Stomach smooth muscle (tissue), 2 donors: ENCODE results near the gene LNP1.
"Not testable (repeated sequence)": the region's sequence is repeated elsewhere in the genome, so short reads cannot be mapped to it uniquely, and the experiment has no call there.

Source experiments
- H3K27ac ChIP-seq: one replicate; pipeline ENCODE4 v1.7.0; 2013; ENCODE audit warnings: mild to moderate bottlenecking, low read length, inconsistent platforms
- H3K27me3 ChIP-seq, 2 donors: one replicate each; pipeline ENCODE4 v1.7.0; 2013; ENCODE audit warnings: low read length in 2 of 2; ENCODE audit not compliant: insufficient read depth in 2 of 2, control insufficient read depth in 1 of 2
- H3K36me3 ChIP-seq, 2 donors: one replicate each; pipeline ENCODE4 v1.7.0; 2013; ENCODE audit warnings: low read length in 2 of 2; ENCODE audit not compliant: control insufficient read depth in 2 of 2, insufficient read depth in 2 of 2
- H3K4me1 ChIP-seq: one replicate; pipeline ENCODE4 v1.7.0; 2013; ENCODE audit warnings: low read length; ENCODE audit not compliant: control insufficient read depth, insufficient read depth
- H3K4me3 ChIP-seq, 2 donors: one replicate each; pipeline ENCODE4 v1.7.0; 2013; ENCODE audit warnings: low read length in 2 of 2
- H3K9ac ChIP-seq, 2 donors: one replicate each; pipeline ENCODE4 v1.7.0; 2013; ENCODE audit warnings: low read length in 2 of 2, mild to moderate bottlenecking in 1 of 2
- H3K9me3 ChIP-seq, 2 donors: one replicate each; pipeline ENCODE4 v1.7.0; 2013; ENCODE audit warnings: low read length in 2 of 2; ENCODE audit not compliant: control insufficient read depth in 2 of 2
- donor health status: healthy.
- donor health status: Pancreatic carcinoma.

The LNP1 gene

DNA sequence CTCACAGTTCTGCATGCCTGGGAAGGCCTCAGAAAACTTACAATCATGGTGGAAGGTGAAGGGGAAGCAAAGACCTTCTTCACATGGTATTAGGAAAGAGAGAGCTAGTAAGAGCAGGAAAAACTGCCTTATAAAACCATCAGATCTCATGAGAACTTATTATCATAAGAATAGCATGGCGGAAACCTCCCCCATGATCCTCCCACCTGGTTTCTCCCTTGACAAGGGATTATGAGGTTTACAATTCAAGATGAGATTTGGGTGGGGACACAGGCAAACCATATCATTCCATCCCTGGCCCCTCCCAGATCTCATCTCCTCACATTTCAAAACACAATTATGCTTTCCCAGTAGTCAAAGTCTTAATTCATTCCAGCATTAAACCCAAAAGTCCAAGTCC, 56.5 kb downstream of the LNP1 start:
- no peak overlapping the region for H3K4me3 ChIP-seq
- H3K27me3 ChIP-seq: no peaks in the 10 kb centered on the region
- H3K9me3 ChIP-seq: no peaks in the 10 kb centered on the region
- no peak overlapping the region for H3K27ac ChIP-seq
- no peaks in the 10 kb centered on the region for H3K4me1 ChIP-seq
- no peak overlapping the region for H3K9ac ChIP-seq
- no peaks in the 10 kb centered on the region for H3K36me3 ChIP-seq

DNA sequence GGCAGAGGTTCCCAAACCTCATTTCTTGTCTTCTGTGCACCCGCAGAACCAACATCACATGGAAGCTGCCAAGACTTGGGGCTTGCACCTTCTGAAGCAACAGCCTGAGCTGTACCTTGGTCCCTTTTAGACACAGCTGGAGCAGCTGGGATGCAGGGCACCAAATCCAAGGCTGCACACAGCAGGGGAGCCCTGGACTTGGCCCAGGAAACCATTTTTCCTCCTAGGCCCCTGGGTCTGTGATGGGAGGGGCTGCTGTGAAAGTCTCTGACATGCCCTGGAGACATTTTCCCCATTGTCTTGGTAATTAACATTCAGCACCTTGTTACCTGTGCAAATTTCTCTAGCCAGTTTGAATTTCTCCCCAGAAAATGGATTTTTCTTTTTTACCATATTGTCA, 57.5 kb downstream of the LNP1 start:
- H3K36me3 ChIP-seq: no peaks in the 10 kb centered on the region
- no peaks in the 10 kb centered on the region for H3K9me3 ChIP-seq
- no peaks in the 10 kb centered on the region for H3K27me3 ChIP-seq
- no peaks in the 10 kb centered on the region for H3K4me1 ChIP-seq
- no peak overlapping the region for H3K27ac ChIP-seq
- no peak overlapping the region for H3K4me3 ChIP-seq
- H3K9ac ChIP-seq: no peak overlapping the region

DNA sequence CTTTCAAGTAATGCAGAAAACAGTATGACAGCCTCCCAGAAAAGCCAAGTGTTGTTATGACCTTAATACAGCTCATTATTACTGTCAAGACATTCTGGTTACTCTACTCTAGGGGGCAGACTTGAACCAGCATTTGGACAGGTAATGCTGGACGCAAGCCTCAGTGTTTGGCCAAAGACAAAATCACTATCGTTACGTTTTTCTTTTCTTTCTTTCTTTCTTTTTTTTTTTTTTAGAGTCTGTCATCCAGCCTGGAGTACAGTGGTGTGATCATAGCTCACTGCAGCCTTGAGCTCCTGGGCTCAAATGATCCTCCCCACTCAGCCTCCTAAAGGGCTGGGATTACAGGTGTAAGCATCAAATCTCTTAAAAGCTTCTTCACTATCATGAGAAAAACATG, 61.7 kb downstream of the LNP1 start:
- Histone ChIP-seq H3K36me3 (no peaks in the 10 kb centered on the region), H3K27me3 (no peaks in the 10 kb centered on the region), H3K9ac (no peak overlapping the region), H3K27ac (no peak overlapping the region), H3K9me3 (peaks cover 0 to 5% of the 10 kb centered on the region in 2 donors), H3K4me3 (no peak overlapping the region), H3K4me1 (no peaks in the 10 kb centered on the region)

DNA sequence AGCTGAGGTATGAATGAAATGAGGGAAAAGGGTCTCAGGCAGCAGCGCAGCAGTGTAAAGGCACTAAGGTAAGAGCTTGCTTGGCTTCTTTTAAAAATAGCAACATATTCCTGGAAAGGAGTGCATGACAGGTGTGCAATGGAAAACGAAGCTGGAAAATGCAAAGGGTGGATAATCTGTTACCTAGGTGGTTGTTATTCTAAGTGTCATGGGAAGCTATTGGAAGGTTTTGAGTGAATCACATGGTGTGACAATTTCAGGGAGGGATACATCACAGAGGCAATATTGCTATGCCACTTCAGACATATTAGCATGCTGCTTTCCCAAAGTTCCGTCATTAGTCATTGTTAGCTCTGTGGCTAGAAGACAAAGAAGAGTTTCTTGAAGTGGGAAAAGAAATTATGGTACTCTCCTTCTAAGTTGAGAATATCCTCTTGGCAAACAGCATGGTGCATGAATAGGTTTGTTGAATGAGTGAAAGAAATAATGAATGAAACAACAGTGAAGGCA, 62.4 kb downstream of the LNP1 start:
- peaks cover 0 to 5% of the 10 kb centered on the region in 2 donors for H3K9me3 ChIP-seq
- no peak overlapping the region for H3K4me3 ChIP-seq
- no peaks in the 10 kb centered on the region for H3K4me1 ChIP-seq
- no peak overlapping the region for H3K27ac ChIP-seq
- no peaks in the 10 kb centered on the region for H3K36me3 ChIP-seq
- no peak overlapping the region for H3K9ac ChIP-seq
- no peaks in the 10 kb centered on the region for H3K27me3 ChIP-seq

DNA sequence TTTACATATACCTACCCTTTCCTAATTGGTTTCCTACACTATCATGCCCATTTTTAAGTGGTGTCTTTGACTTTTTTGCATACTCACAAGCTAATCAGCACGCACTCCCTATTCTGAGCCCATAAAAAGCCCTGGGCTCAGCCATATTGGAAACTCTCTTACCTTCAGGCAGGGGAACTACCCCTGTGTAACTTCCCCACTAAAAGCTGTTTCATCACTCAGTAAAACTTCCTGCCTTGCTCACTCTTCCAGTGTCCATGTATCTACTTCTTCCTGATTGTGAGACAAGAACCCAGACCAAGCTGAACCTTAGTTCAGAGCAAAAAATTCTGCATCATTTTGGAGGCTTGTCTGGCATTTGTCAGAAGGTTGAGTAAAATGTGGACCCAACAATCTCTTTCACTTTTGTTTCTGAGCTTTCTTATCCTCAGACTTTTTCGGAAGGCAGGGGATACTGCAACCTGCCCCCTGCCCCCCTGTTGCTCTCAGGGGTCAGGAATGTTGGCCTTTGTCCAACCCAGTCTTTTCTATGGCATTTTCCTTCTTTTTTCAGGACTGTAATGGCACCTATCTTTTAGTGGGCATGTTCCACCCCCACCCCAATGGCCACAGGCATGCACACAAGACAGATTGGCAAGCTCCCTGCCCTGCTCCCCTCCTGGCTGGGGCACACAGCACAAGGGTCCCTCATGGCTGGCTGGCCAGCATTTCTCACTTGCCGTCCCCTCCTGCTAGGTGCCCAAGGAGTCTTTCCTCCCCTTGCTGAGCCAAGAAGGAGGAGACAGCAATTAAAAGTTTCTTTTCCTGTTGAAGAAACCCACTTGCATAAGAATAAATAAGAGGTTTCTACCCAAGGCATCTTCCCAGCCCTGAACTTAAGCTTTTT, 64.8 kb downstream of the LNP1 start:
- Histone ChIP-seq H3K4me3 (no peak overlapping the region), H3K36me3 (no peaks in the 10 kb centered on the region), H3K27me3 (no peaks in the 10 kb centered on the region), H3K4me1 (no peaks in the 10 kb centered on the region), H3K27ac (no peak overlapping the region), H3K9me3 (peaks cover 0 to 5% of the 10 kb centered on the region in 2 donors), H3K9ac (no peak overlapping the region)

DNA sequence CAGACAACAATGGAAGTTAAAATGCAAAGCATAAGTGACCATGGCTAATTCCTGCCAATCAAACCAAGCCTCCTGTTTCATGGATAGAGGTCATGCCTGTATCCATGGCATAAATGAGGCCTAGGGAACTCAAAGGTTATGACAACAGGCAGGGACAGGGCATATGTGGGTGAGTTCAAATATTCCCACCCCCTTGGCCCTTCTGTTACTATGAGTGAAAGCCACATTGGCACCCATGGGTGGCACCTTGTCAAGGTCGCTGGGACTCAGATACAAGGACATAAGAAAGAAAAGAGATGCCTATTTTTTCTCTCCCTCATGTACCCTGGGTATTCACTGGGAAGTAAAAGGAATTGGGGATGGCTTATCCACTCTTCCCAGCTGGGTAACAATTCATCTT, 65.8 kb downstream of the LNP1 start:
- Histone ChIP-seq H3K4me3 (no peak overlapping the region), H3K36me3 (no peaks in the 10 kb centered on the region), H3K27ac (no peak overlapping the region), H3K9ac (no peak overlapping the region), H3K27me3 (no peaks in the 10 kb centered on the region), H3K9me3 (peaks cover 0 to 5% of the 10 kb centered on the region in 2 donors), H3K4me1 (no peaks in the 10 kb centered on the region)

DNA sequence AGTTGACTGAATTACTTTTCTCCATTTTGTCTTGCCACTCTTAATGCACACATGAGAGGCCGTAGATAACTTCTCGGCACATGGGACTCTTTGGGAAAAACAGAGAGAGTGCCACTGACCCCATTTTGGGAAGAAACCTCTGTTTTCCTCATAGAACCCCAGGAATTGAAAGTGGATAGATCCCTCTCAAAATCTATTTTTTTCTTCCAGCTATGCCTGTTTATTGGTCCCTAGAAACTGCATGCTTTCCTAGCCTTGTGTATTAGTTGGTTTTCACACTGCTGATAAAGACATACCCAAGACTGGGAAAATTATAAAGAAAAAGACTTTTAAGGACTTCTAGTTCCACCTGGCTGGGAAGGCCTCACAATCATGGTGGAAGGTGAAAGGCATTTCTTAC, 67.3 kb downstream of the LNP1 start:
- Histone ChIP-seq H3K9me3 (peaks cover 0 to 5% of the 10 kb centered on the region in 2 donors), H3K36me3 (no peaks in the 10 kb centered on the region), H3K4me1 (no peaks in the 10 kb centered on the region), H3K27me3 (no peaks in the 10 kb centered on the region), H3K27ac (no peak overlapping the region), H3K9ac (no peak overlapping the region), H3K4me3 (no peak overlapping the region)

DNA sequence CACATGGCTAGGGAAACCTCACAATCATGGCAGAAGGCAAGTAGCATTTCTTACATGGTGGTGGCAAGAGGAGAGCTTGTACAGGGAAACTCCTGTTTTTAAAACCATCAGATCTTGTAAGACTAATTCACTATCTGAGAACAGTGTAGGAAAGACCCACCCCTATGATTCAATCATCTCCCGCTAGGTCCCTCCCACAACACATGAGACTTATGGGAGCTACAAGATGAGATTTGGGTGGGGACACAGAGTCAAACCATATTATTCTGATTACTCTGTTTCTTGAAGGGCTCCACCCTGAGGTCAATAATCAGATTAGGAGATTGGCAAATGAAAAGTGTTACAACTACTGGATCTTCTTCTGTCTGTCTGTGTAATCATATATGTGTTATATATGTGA, 69.6 kb downstream of the LNP1 start:
- Histone ChIP-seq H3K4me3 (no peak overlapping the region), H3K36me3 (no peaks in the 10 kb centered on the region), H3K27ac (no peak overlapping the region), H3K9me3 (peaks cover 0 to 5% of the 10 kb centered on the region in 2 donors), H3K27me3 (no peaks in the 10 kb centered on the region), H3K4me1 (no peaks in the 10 kb centered on the region), H3K9ac (no peak overlapping the region)

DNA sequence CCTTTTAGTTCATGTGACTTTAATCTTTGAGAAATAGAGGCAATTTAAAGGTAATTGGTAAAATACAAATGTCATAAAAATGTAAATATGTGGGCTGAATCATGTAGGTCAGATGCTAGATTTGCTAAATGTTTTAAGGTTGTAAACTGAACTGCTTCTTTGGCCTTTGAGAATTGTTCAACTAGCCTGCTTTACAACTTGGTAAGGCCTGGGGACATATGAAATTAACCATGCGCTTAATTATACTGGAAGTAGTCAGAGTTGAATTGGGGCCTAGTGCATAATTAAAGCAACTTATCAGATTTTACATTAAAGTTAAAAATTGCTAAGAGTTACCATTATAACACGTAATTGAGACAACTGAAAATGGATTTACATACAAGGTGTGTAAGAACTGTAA, 70.1 kb downstream of the LNP1 start:
- Histone ChIP-seq H3K9ac (no peak overlapping the region), H3K27me3 (no peaks in the 10 kb centered on the region), H3K4me1 (no peaks in the 10 kb centered on the region), H3K4me3 (no peak overlapping the region), H3K27ac (no peak overlapping the region), H3K36me3 (no peaks in the 10 kb centered on the region), H3K9me3 (peaks cover 0 to 5% of the 10 kb centered on the region in 2 donors)

DNA sequence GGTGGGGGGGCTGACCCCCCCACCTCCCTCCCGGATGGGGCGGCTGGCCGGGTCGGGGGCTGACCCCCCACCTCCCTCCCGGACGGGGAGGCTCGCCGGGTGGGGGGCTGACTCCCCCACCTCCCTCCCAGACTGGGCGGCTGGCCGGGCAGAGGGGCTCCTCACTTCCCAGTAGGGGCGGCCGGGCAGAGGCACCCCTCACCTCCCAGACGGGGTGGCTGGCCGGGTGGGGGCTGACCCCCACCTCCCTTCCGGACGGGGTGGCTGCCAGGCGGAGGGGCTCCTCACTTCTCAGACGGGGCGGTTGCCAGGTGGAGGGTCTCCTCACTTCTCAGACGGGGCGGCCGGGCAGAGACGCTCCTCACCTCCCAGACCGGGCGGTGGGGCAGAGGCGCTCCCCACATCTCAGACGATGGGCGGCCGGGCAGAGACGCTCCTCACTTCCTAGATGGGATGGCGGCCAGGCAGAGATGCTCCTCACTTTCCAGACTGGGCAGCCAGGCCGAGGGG, 76.6 kb downstream of the LNP1 start:
- not testable (repeated sequence) for H3K27me3 ChIP-seq, H3K9me3 ChIP-seq, H3K4me3 ChIP-seq, H3K36me3 ChIP-seq, H3K27ac ChIP-seq, H3K4me1 ChIP-seq, H3K9ac ChIP-seq

DNA sequence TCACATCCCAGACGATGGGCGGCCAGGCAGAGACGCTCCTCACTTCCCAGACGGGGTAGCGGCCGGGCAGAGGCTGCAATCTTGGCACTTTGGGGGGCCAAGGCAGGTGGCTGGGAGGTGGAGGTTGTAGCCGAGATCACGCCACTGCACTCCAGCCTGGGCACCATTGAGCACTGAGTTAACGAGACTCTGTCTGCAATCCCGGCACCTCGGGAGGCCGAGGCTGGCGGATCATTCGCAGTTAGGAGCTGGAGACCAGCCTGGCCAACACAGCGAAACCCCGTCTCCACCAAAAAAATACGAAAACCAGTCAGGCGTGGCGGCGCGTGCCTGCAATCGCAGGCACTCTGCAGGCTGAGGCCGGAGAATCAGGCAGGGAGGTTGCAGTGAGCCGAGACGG, 77.2 kb downstream of the LNP1 start:
- H3K9me3 ChIP-seq, H3K27ac ChIP-seq, H3K27me3 ChIP-seq, H3K9ac ChIP-seq, H3K4me3 ChIP-seq, H3K36me3 ChIP-seq, H3K4me1 ChIP-seq: not testable (repeated sequence)
